DMS79 treated with DMSO at 0.1 percent for 48 hours (cell line): ENCODE measurements around the gene VEGFB.

Experiments
- DNase-seq: peaks from one replicate; lab custom pipeline; 2025; lab: John Stamatoyannopoulos, UW

Gene VEGFB

DNA sequence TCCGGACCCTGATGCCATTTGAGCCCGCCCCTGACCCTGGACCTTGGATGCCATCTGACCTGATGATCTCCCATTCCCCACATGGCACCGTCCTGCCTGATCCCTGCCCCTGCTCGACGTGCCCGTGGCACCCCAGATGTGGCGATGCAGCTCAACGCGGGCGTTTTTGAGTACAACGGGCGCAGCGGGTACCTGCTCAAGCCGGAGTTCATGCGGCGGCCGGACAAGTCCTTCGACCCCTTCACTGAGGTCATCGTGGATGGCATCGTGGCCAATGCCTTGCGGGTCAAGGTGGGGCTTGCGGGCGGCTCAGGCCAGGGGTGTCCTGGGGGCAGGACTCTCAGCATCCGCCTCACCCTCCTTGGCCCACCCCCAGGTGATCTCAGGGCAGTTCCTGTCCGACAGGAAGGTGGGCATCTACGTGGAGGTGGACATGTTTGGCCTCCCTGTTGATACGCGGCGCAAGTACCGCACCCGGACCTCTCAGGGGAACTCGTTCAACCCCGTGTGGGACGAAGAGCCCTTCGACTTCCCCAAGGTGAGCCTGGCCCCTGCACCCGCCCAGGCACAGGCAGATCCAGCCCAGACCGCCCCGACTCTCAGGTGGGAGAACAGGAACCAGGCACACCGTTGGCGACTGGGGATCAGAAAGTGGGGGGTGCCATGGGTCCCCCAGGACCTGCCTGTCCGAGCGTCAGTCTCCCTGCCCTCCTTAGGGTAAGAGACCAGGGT is 28.1 kb downstream of the VEGFB start:
- no peak for DNase-seq

- no peak for DNase-seq
Measured at GRCh38 chr11:64263021-64263946, 28.9 kb downstream of the VEGFB start.

- DNase-seq = no peak
Measured at GRCh38 chr11:64263947-64264317, 29.5 kb downstream of the VEGFB start.

GRCh38 chr11:64264371-64264852 is 30.0 kb downstream of the VEGFB start:
- DNase-seq = no peak

DNA sequence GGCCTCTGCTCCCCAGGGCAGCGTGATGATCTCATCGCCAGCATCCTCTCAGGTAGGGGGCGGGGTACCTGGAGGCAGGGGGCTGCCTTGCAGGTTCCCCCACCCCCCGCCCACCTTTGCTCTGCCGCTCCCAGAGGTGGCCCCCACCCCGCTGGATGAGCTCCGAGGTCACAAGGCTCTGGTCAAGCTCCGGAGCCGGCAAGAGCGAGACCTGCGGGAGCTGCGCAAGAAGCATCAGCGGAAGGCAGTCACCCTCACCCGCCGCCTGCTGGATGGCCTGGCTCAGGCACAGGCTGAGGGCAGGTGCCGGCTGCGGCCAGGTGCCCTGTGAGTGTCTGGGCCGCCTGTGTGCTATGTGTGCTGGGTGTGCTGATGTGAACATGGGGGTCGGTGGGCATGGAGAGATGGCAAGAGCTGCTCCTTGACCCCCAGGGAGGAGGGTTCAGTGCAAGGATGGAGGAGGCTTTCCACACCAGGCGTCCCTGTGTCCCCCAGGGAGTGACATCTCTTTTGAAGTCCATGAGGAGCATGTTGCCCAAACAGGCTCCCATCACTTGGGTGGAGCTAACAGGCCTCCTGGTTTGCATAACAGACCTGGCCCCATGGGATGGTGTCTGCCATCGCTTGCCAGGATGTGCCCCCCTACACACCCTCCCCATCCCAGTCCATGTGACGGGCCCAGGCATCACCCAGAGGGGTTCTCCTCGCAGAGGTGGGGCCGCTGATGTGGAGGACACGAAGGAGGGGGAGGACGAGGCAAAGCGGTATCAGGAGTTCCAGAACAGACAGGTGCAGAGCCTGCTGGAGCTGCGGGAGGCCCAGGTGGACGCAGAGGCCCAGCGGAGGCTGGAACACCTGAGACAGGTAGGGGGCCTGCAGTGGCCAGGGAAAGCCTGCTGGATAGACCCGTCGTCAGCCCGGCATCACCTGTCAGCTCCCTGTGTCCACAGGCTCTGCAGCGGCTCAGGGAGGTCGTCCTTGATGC is 31.1 kb downstream of the VEGFB start:
- DNase-seq = no peak

DNA sequence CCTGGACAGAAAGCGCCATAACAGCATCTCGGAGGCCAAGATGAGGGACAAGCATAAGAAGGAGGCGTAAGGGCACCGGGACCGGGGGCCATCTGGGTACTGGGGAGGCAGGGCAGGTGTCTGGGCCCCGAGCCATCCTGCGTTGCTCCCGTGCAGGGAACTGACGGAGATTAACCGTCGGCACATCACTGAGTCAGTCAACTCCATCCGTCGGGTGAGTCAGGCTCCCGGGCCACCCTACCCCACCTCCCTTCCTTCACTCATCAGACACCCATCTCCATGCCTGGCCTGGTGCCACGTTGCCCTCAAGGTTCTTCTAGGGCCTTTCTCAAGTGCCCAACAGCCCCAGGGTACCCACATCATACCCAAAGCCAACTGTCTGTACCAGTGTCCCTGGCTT is 32.0 kb downstream of the VEGFB start:
- no peak for DNase-seq

DNA sequence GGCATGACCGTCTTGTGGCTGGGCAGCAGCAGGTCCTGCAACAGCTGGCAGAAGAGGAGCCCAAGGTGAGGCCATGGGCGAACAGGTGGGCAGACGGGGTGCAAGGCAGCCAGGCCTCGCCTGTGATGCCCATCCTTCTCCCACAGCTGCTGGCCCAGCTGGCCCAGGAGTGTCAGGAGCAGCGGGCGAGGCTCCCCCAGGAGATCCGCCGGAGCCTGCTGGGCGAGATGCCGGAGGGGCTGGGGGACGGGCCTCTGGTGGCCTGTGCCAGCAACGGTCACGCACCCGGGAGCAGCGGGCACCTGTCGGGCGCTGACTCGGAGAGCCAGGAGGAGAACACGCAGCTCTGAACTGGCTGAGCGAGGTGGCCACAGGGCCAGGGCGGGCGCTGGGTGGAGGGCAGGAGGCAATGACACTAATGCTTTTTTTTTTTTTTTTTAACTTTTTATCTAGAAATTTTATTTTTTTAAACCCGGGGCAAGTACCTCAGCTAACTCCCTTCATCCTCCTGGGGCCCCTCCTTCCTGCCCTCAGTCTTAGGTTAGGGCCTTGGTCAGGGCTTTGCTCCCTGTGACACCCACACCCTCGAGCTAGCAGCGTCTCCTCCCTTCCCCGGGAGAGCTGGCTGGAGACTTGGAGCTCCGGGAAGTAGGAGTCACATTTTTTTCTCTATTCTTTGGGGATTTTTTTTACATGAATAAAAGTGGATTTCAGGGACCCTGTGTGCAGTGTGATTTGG is 33.0 kb downstream of the VEGFB start:
- DNase-seq = peak; percentile 78

GRCh38 chr11:64268025-64268892 is 33.9 kb downstream of the VEGFB start:
- peak; percentile 30 for DNase-seq

DNA sequence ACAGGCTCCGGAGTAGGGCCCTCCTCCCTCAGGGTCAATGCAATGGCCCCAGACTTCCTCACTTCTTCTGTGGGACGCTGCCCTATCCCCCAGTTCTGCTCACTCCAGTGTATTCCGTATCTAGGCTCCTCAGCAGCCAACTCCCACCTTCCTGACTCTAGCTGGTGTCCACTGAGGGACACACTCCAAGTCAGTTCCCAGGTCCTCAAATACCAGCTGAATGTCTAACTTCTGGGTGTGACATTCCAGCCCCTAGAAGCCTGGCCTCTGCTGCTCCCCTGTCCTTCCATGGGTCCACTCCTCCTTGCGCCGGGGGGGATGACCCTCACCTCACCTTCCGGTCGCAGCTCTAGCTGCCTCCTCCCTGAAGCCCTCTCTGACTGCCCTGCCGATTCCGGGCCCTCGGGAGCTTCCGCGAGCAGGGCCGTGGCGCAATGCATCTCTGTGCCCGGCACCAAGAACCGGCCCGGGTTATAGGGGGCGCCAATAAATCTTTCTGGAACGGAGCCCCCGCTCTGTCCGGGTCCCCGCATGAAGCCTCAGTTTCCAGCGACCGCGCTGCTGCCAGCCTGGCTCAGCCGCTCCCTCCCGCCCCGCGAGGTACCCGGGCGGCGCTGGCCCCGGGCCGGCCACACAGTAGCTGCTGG is 34.6 kb downstream of the VEGFB start:
- no peak for DNase-seq

DNA sequence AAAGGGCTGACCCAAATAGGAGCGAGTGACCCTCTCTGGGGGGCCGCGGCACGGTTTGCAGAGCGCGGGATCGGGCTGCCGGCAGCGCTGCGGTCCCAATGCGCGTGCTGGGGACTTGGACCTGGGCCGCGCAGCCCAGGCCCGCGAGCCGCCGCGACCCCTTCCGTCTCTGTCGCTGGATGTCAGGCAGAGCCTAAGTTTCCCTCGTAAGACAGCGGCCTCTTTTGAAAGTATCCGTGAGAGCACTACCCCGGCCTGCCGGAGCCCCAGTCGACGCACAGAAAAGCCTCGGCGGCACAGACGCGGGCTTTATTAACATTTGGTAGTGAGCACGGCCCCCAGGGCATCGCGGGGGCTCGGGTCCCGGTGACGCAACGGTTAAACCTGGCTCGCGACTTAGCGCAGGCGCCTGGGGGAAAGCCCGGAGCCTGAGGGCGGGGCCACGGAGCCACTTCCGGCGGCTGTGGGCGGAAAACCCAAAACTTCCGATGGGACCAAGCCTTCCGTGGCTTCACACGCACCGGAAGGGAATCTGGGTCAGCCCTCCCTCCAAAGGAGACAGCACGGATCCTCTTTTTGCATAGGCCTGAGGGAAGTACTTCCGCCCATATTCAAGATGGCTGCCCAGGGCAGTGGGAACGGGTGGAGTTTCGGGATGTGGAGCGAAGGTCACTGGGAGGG is 35.3 kb downstream of the VEGFB start:
- peak; percentile 97 for DNase-seq

DNA sequence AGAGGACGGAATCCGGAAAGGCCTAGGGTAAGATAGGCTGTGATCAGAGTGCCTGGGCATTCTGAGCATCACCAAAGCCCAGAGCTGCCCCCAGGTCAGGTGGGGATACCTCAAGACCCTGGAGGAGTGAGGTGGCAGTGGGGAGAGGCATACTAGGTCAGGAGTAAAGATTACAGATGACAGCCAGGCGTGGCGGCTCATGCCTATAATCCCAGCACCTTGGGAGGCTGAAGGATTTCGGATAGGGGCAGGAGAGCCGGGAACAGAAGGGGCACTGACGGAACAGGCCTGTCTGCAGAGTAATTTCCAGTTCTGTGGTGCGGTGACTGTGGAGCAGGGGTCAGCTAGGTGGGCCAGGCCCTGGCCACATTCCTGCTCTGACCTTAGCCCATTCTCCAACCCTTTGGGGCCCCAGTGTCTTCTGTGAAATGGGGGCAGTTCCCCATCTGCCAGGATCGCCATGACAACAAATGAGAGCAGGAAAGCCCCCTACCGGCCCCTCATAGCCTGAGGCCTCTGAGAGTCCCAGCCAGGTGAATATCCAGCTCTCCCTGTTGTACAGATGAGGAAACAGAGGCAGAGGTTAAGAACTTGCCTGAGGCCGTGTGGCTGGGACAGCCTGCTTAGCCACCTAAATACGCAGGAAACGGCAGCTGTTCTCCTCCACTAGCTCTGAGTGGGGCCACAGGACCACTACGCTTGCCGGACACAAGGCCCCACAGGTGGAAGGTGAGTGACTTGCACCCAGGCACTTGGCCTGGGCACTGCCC is 40.8 kb downstream of the VEGFB start:
- DNase-seq = no peak

- DNase-seq = no peak
Measured at GRCh38 chr11:64275841-64276240, 41.5 kb downstream of the VEGFB start.

DNA sequence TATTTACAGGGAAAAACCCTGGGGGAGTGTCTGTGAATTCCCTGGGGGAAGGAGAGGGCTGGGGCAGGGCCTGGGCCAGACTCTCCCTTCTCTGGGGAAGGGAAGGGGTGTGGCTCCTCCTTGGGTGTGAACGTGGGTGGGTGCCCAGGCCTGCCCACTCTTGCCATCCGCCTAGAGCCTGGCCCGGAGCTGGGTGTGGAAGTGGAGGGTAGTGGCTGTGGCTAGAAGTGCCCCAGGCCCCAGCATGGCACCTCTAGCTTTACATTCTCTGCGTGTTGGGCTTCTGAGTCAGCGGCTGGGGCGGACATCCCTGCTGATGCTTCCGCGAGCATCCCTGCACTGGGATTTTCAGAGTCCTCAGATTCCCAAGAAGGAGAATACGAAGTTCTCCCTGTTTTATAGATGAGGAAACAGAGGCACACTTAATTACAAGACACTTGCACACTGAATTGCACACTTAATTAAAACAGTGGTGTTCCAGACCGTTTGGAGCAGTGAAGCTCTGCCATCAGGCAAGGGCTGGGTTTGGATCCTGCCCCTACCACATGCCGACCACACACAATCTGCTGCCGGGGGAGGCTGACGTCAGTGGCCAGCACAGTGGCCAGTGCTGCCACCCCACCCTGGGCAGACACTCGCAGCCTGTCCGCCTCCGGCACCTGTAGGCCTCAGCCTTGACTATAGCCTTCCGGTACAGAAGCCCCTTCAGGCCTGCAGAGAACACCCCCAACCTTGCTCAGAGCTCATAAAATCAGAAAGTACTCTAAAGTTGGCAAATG is 42.5 kb downstream of the VEGFB start:
- no peak for DNase-seq

GRCh38 chr11:64278576-64279190 is 44.3 kb downstream of the VEGFB start:
- no peak for DNase-seq

- no peak for DNase-seq
Measured at GRCh38 chr11:64281957-64282770, 47.8 kb downstream of the VEGFB start.

GRCh38 chr11:64283092-64283491 is 48.7 kb downstream of the VEGFB start:
- no peak for DNase-seq
